Activated CD8-positive, alpha-beta memory T cell treated with anti-CD3 and anti-CD28 coated beads for 36 hours (primary cell): Measurements from ENCODE around the gene RUFY3. TPM values are rescaled to one million over a fixed set of nuclear protein-coding genes. Genes with fewer than 3 reads are reported as not detected.

Source experiments
- CTCF ChIA-PET: fragments of 350-600 bp; sonication (Branson Sonifier 250); formaldehyde crosslinking; loops from one replicate; lab custom pipeline; 2021; ENCODE audit warnings: antibody characterized with exemption; lab: Charles Lee
- POLR2A ChIA-PET: fragments of 350-600 bp; sonication (Branson Sonifier 250); formaldehyde crosslinking; loops from one replicate; lab custom pipeline; 2021; ENCODE audit warnings: antibody characterized with exemption; lab: Charles Lee
- total RNA-seq, 2 experiments: library from RNA; stranded (reverse); gene quantifications; one replicate each; pipeline ENCODE4 v1.2.3, GENCODE V29; 2021

The RUFY3 gene
- total RNA-seq, 2 experiments from 2014 or later = 12.1 to 13.6 TPM

- POLR2A ChIA-PET = interaction anchor here (3.6 kb wide), 1 partner anchor 15 kb away, joined by 27 read pairs; the partner anchor contains the start of gene UTP3
- CTCF ChIA-PET = interaction anchor here (1.1 to 3.2 kb wide), 4 partner anchors 11 to 33 kb away, joined by 3 to 25 read pairs (median 4); partner anchors contain the start of gene UTP3
Observed at GRCh38 chr4:70703619-70704214, 18.0 kb upstream of the RUFY3 start.

GRCh38 chr4:70704215-70704930 lies 17.4 kb upstream of the RUFY3 start:
- CTCF ChIA-PET = interaction anchor here (0.6 to 3.2 kb wide), 5 partner anchors 10 to 42 kb away, joined by 3 to 25 read pairs (median 3); partner anchors contain the start of gene UTP3
- POLR2A ChIA-PET = interaction anchor here (0.6 to 3.6 kb wide), 6 partner anchors 16 to 198 kb away, joined by 3 to 27 read pairs (median 4); partner anchors contain the start of genes GRSF1, MOB1B and UTP3

GRCh38 chr4:70704931-70705182 lies 16.9 kb upstream of the RUFY3 start:
- POLR2A ChIA-PET = interaction anchor here (1.0 to 3.6 kb wide), 5 partner anchors 16 to 197 kb away, joined by 3 to 27 read pairs (median 4); partner anchors contain the start of genes GRSF1, MOB1B and UTP3
- CTCF ChIA-PET = interaction anchor here (0.6 to 3.2 kb wide), 5 partner anchors 10 to 54 kb away, joined by 3 to 25 read pairs (median 4); partner anchors contain the start of gene UTP3

GRCh38 chr4:70705183-70706043 lies 16.4 kb upstream of the RUFY3 start:
- POLR2A ChIA-PET = interaction anchor here (1.0 to 3.6 kb wide), 6 partner anchors 17 to 197 kb away, joined by 3 to 27 read pairs (median 4); partner anchors contain the start of genes GRSF1, MOB1B and UTP3
- CTCF ChIA-PET = interaction anchor here (0.6 to 3.2 kb wide), 7 partner anchors 9 to 304 kb away, joined by 3 to 25 read pairs (median 4); partner anchors contain the start of gene UTP3

- ChIA-PET CTCF (interaction anchor here (1.0 to 1.6 kb wide), 4 partner anchors 12 to 303 kb away, joined by 3 to 4 read pairs (median 4); no protein-coding TSS in a partner anchor), POLR2A (interaction anchor here (1.3 to 3.6 kb wide), 2 partner anchors 17 to 30 kb away, joined by 5 to 27 read pairs; partner anchors contain the start of gene UTP3)
Observed at GRCh38 chr4:70706044-70706461, 15.7 kb upstream of the RUFY3 start.

- POLR2A ChIA-PET = interaction anchor here (1.3 to 3.6 kb wide), 2 partner anchors 18 to 29 kb away, joined by 5 to 27 read pairs; partner anchors contain the start of gene UTP3
- CTCF ChIA-PET = interaction anchor here (1.0 to 1.6 kb wide), 3 partner anchors 12 to 52 kb away, joined by 3 to 4 read pairs (median 4); no protein-coding TSS in a partner anchor
Observed at GRCh38 chr4:70706516-70706915, 15.2 kb upstream of the RUFY3 start.

GRCh38 chr4:70709611-70710205 lies 12.1 kb upstream of the RUFY3 start:
- ChIA-PET CTCF (no interaction called here), POLR2A (no interaction called here)

GRCh38 chr4:70711599-70711998 lies 10.2 kb upstream of the RUFY3 start:
- POLR2A ChIA-PET = no interaction called here
- CTCF ChIA-PET = no interaction called here

GRCh38 chr4:70712150-70712549 lies 9.6 kb upstream of the RUFY3 start:
- ChIA-PET CTCF (interaction anchor here (0.5 to 0.6 kb wide), 2 partner anchors 17 to 53 kb away, joined by 3 read pairs; no protein-coding TSS in a partner anchor), POLR2A (interaction anchor here (0.5 kb wide), 1 partner anchor 37 kb away, joined by 3 read pairs; no protein-coding TSS in a partner anchor)

- POLR2A ChIA-PET = interaction anchor here (0.5 kb wide), 1 partner anchor 37 kb away, joined by 3 read pairs; no protein-coding TSS in a partner anchor
- CTCF ChIA-PET = interaction anchor here (0.5 to 0.6 kb wide), 2 partner anchors 17 to 53 kb away, joined by 3 read pairs; no protein-coding TSS in a partner anchor
Observed at GRCh38 chr4:70712604-70713452, 8.9 kb upstream of the RUFY3 start.

GRCh38 chr4:70713453-70714078 lies 8.2 kb upstream of the RUFY3 start:
- ChIA-PET CTCF (no interaction called here), POLR2A (no interaction called here)

- ChIA-PET CTCF (interaction anchor here (0.6 kb wide), 1 partner anchor 10 kb away, joined by 3 read pairs; no protein-coding TSS in a partner anchor), POLR2A (no interaction called here)
Observed at GRCh38 chr4:70714079-70714887, 7.5 kb upstream of the RUFY3 start.

GRCh38 chr4:70715097-70715496 lies 6.7 kb upstream of the RUFY3 start:
- ChIA-PET POLR2A (no interaction called here), CTCF (interaction anchor here (0.6 to 0.7 kb wide), 2 partner anchors 11 to 271 kb away, joined by 3 to 4 read pairs; no protein-coding TSS in a partner anchor)

GRCh38 chr4:70718811-70719604 lies 2.8 kb upstream of the RUFY3 start:
- CTCF ChIA-PET = interaction anchor here (0.7 kb wide), 1 partner anchor 12 kb away, joined by 3 read pairs; no protein-coding TSS in a partner anchor
- POLR2A ChIA-PET = no interaction called here
